Activated CD8-positive, alpha-beta memory T cell treated with anti-CD3 and anti-CD28 coated beads, Interleukin-2, amount 50 U/mL, for 1 hour (primary cell): ENCODE data around the gene NCKAP1.
"Not testable (repeated sequence)": the region's sequence is repeated elsewhere in the genome, so short reads cannot be mapped to it uniquely, and the experiment has no call there.

Experiments used
- DNase-seq: peaks from one replicate; pipeline ENCODE4 v3.0.0-alpha.2; 2020; ENCODE audit errors: extremely low read depth

NCKAP1 gene

DNA sequence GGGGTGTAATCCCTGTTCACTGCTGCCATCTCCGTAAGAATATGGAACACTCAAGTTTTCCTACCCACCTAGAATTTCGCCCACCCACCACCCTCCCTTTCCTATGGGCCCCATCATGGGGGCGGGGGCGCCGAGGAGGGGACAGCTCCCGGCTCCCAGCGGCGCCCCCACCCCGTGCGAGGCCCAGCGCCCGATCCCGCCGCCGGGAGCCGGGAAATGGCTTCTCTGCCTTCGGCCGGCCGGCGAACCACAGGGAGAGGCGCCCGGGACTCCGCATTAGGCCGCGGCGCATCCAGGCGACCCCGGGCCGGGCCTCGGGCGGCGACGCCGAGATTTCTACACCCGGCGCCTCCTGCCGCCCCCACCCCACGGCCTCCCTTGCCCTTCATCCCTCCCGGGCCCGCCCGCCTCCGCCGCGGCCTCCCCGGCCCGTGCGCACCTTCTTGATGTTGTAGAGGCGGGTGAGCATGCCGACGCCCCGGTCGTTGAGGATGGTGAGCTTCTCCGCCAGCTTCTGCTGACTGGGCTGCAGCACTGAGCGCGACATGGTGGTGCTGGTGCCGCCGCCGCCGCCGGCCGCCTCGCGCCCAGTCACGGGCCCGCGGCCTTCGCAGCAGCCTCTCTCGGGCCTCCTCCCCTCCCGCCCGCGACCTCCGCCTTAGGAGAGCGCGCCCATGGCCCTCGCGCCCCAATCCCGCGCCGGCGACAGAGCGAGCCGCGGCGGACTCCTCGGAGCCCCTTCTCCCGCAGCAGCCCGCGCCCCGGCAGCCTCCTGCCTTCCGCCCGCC lies 510 bp downstream of the NCKAP1 start:
- no peak for DNase-seq

GRCh38 chr2:183037074-183037552 lies 1.1 kb downstream of the NCKAP1 start:
- no peak for DNase-seq

- no peak for DNase-seq
Measured at GRCh38 chr2:183035954-183036669, 2.1 kb downstream of the NCKAP1 start.

DNA sequence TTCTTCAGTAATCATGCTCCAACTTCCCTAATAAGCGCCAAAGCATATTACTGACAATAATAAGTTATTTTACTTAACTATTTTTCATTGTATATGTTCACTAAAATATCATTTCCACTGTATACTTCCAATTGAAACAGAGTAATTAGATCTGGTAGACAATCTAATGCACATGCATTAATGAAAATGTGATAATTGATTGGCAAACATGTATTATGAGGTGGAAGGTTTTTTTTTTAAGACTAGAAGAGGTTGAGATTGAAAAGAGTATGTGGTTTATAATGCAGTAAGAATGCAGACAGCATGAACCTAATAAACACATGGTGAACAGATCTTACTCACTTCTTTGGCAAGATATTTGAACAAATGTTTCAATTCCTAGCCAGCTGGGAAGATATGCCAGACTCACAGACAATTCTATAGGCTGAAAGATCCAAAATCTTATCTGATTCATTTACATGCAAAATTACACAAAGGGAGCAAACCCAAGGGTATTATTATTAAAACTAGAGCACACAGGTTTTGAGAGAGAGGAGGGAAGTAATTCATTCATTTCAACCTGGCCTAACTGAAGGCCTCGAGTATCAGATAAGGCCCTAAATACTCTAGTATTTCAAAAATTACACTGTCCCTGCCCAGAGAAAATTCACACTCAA lies 2.8 kb downstream of the NCKAP1 start:
- DNase-seq: no peak

GRCh38 chr2:183034806-183035205 lies 3.5 kb downstream of the NCKAP1 start:
- no peak for DNase-seq

DNA sequence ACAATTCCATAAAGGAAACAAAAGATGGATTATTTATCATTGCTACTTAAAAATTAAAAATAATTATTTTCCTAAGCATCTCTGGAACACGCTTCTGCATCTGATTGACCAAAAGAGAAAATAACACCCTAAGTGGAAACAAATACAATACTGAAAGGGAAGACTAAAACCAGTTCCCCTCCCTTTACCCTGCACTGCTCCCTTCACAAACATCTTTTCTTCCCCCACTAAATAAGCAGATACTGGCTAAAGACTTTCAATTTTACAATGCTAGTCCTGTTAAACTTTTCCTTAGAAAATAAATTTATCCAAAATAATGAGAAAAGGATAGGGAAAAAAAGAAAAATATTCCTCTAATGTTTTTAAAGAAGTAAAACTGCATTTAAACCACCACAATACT lies 4.3 kb downstream of the NCKAP1 start:
- no peak for DNase-seq

DNA sequence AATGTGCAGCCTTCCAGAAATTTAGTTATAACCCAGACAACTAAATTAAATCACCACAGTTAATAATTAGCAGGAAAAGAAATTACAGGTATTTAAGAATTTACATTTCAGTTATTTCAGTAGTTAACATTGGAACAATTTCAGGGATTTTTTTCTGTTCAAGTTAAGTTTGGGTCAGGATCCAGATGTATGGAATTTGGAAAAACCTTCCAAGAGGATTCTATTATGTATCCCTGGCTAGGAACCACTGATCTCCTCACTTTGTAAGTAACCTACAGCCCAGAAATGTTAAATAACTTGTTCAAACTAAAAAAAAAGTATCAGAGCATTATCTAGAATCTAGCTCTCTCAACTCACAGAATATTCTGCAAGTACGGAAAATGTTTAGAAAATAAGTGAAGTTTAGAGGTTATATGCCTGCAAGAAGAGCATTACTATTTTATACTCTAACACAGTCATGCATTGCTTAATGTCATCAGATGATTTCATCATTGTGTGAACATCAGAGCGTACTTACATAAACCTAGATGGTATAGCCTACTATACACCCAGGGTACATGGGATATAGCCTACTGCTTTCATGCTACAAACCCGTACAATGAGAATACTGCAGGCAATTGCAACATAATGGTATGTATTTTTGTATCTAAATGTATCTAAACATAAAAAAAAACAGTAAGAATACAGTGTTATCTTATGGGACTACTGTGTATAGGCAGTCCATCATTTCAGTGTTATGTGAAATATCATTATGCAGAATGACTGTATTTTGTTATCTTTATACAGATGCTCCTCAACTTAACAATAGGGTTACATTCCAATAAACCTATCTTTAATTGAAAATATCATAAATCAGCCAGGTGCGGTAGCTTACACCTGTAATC lies 6.1 kb downstream of the NCKAP1 start:
- DNase-seq: no peak

DNA sequence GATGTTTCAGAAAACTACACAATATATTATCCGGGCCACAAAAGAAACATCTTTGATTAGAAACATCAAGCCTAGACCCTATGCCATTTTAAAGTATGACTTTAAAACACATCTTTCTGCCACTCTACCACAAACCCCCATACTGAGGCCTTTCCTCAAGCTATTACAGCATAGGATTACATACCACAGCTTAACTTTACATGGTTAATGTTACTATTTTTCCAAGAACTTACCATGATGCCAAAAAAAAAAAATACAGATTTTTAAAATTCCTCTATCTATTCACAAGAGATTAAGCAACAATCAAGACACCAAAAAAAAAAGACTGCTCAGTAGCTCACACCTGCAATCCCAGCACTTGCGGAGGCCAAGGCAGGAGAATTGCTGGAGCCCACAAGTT lies 9.0 kb downstream of the NCKAP1 start:
- DNase-seq: no peak

- no peak for DNase-seq
Measured at GRCh38 chr2:183028108-183028507, 10.1 kb downstream of the NCKAP1 start.

- no peak for DNase-seq
Measured at GRCh38 chr2:183027443-183027842, 10.8 kb downstream of the NCKAP1 start.

- no peak for DNase-seq
Measured at GRCh38 chr2:183026424-183026823, 11.8 kb downstream of the NCKAP1 start.

GRCh38 chr2:183025993-183026392 lies 12.3 kb downstream of the NCKAP1 start:
- DNase-seq: no peak

- DNase-seq: no peak
Measured at GRCh38 chr2:183024339-183025095, 13.7 kb downstream of the NCKAP1 start.

DNA sequence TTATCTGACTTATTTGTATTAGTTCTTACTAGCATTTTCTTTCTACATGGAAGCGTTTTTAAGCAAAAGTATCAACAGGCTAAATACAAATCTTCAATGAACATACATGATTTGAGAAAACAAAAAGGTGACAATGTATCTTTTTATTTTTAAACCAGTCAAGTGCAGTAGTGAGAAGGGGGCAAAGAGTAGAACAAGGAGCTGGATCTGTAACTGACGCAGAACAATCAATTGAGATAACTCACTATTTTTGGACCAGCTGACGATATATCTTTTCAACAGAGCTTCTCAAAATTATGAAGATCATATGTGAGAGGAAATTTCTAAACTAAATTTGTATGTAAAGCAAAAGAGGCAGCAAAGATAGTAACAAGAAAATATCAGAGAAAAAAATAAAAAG lies 15.5 kb downstream of the NCKAP1 start:
- no peak for DNase-seq

GRCh38 chr2:183021613-183022012 lies 16.6 kb downstream of the NCKAP1 start:
- DNase-seq: no peak

- DNase-seq: no peak
Measured at GRCh38 chr2:183019718-183020442, 18.4 kb downstream of the NCKAP1 start.

GRCh38 chr2:183017845-183018244 lies 20.4 kb downstream of the NCKAP1 start:
- DNase-seq: not testable (repeated sequence)

DNA sequence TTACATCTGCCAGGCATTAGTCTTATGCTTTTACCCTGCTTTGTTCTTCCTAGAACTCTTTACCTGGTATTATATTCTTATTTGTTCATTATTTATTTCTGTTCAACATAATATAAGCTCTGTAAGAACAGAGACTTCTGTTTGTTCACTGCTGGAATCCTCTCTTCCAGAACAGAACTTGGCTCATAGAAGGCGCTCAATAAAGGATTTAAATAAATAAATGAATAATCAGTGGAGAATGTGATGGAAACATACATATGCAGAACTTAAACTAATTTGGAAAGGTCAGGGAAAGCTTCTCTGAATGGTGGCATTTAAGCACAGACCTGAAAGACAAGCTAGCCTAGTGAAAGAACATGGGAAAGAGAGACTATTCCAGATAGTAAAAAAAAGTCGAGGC lies 24.3 kb downstream of the NCKAP1 start:
- DNase-seq: no peak

DNA sequence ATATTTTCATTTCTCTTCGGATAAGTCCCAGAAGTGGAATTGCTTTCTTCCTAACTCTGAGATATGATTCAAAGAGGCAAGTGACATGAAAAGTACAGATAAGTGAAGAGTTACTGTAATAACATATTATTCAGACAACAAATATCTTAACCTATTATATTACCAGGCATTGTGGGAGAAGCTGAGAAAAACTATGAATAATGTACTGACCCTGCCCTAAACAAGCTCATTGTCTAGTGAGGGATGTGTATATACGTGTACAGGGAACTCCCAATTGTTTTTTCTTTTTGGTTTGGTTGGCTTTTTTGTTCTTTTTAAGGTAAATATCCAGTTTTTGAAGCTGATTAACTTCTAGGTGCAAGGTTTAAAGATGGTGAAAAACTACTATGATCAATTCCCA lies 26.5 kb downstream of the NCKAP1 start:
- no peak for DNase-seq

DNA sequence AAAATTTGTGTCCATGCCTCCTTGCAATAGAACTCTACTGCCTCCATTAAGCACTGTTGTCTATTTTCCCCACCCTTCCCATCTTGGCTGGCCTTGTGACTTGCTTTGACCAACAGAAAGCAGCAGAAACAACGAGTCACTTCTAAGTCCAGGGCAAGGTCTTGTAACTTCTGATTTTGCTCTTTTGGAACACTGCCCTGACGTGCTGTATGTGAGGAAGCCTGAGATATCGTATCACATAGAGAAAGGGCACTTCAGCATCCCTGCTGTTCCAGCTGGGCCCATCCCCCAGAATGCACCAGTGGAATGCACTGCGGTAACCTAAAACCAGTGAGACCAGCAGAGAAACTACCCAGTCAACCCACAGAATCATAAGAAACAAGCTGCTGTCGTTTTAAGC lies 28.1 kb downstream of the NCKAP1 start:
- DNase-seq: no peak
